Loucy (cell line): ENCODE measurements around the gene ZFAND3.

Experiments
- H2AFZ ChIP-seq: fragments of 200-600 bp; sonication (generic); 2 replicates; pipeline ENCODE4 v1.6.0; 2016; ENCODE audit warnings: antibody characterized with exemption, mild to moderate bottlenecking, low read length, moderate library complexity
- H3F3A ChIP-seq: fragments of 200-600 bp; 2 replicates; pipeline ENCODE4 v1.6.0; 2016; ENCODE audit warnings: antibody characterized with exemption, low read depth, mild to moderate bottlenecking
- H3K27me3 ChIP-seq: fragments of 200-600 bp; sonication (generic); 2 replicates; pipeline ENCODE4 v1.6.1; 2014; ENCODE audit warnings: low read length, mild to moderate bottlenecking; ENCODE audit not compliant: insufficient read depth, poor library complexity, severe bottlenecking
- H3K36me3 ChIP-seq: fragments of 200-600 bp; sonication (generic); 2 replicates; pipeline ENCODE4 v1.6.1; 2016; ENCODE audit warnings: low read length; ENCODE audit not compliant: insufficient read depth
- H3K4me1 ChIP-seq: fragments of 200-600 bp; sonication (generic); 2 replicates; pipeline ENCODE4 v1.5.1; 2014; ENCODE audit warnings: low read length, mild to moderate bottlenecking; ENCODE audit not compliant: insufficient read depth, poor library complexity, severe bottlenecking
- H3K4me2 ChIP-seq: fragments of 200-600 bp; sonication (generic); 2 replicates; pipeline ENCODE4 v1.6.0; 2014; ENCODE audit warnings: antibody characterized with exemption, low read length, low read depth, mild to moderate bottlenecking; ENCODE audit not compliant: poor library complexity, severe bottlenecking
- H3K4me3 ChIP-seq: fragments of 200-600 bp; sonication (generic); 2 replicates; pipeline ENCODE4 v1.5.1; 2014; ENCODE audit warnings: low read length, mild to moderate bottlenecking, mixed read lengths; ENCODE audit not compliant: poor library complexity, severe bottlenecking
- H3K79me2 ChIP-seq: fragments of 200-600 bp; sonication (generic); 2 replicates; pipeline ENCODE4 v1.6.1; 2014; ENCODE audit warnings: low read length; ENCODE audit not compliant: insufficient read depth
- H3K9ac ChIP-seq: fragments of 200-600 bp; sonication (generic); 2 replicates; pipeline ENCODE4 v1.6.0; 2014; ENCODE audit warnings: mild to moderate bottlenecking, low read depth, low read length, moderate library complexity; ENCODE audit not compliant: poor library complexity, severe bottlenecking
- H3K9me2 ChIP-seq: fragments of 200-600 bp; sonication (generic); replicated peaks from 2 replicates; pipeline ENCODE4 v1.6.1; 2016; ENCODE audit warnings: low read depth, low read length, mixed read lengths
- H3K9me3 ChIP-seq: fragments of 200-600 bp; sonication (generic); 2 replicates; pipeline ENCODE4 v1.6.1; 2014; ENCODE audit warnings: mild to moderate bottlenecking, antibody characterized with exemption, low read length, low read depth; ENCODE audit not compliant: insufficient read depth
- H4K20me1 ChIP-seq: fragments of 200-600 bp; sonication (generic); 2 replicates; pipeline ENCODE4 v1.6.0; 2014; ENCODE audit warnings: antibody characterized with exemption, low read length, mild to moderate bottlenecking; ENCODE audit not compliant: insufficient read depth, poor library complexity, severe bottlenecking
- EZH2phosphoT487 ChIP-seq: fragments of 200-600 bp; IDR thresholded peaks from 2 replicates; pipeline ENCODE4 v1.6.1; 2018; ENCODE audit warnings: antibody characterized with exemption, mild to moderate bottlenecking, moderate library complexity, borderline replicate concordance
- TF ChIP-seq, protein P1 (sequence below): fragments of 200-600 bp; sonication (generic); conservative IDR thresholded peaks from 2 replicates; pipeline ENCODE4 v1.5.1; 2014; ENCODE audit warnings: mild to moderate bottlenecking, antibody characterized with exemption, low read length

ZFAND3 gene

DNA sequence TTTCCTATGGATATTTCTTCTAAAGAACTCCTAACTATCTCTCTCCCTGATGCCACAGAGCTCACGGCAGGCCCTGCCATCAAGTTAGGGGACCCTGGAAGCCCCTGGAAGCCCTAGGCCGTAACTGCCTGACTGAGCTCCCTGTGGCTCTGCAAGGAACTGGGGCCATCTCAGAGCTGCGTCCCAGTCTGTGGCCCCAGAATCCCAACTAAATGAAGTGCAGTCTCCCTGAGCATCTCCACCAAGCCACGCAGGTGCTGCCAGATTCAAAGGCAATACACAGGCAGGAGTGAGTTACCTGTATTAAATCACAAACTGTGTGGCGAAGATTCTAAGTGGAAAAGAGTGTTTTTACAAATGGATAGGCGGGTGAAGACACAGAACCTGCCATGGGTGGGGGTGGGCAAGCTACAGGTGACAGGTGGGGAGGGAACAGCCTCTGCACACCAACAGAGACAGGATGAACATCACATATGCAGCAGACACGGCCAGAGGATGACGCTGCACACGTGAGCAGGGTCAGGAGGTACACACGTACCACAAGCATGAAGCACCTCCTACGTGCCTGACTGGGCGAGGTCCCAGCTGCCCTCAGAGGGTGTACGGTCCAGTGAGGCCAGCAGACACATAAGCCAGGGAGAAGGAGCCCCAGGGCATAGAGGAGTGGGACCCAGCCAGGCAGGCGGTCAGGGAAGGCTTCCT lies 358.5 kb downstream of the ZFAND3 start:
- Histone ChIP-seq H4K20me1 (no peaks in the 10 kb centered on the region), H3K79me2 (no peaks in the 10 kb centered on the region), H3K36me3 (no peaks in the 10 kb centered on the region), H3K27me3 (no peaks in the 10 kb centered on the region), H3K4me1 (no peaks in the 10 kb centered on the region), H3K9me3 (no peaks in the 10 kb centered on the region), H2AFZ (no peak overlapping the region), H3K9ac (no peak overlapping the region), H3K9me2 (no peaks in the 10 kb centered on the region), H3F3A (no peaks in the 10 kb centered on the region), H3K4me3 (no peak overlapping the region), H3K4me2 (no peak overlapping the region)
- TF ChIP-seq EZH2phosphoT487, result no peak
- TF ChIP-seq, protein P1, sequence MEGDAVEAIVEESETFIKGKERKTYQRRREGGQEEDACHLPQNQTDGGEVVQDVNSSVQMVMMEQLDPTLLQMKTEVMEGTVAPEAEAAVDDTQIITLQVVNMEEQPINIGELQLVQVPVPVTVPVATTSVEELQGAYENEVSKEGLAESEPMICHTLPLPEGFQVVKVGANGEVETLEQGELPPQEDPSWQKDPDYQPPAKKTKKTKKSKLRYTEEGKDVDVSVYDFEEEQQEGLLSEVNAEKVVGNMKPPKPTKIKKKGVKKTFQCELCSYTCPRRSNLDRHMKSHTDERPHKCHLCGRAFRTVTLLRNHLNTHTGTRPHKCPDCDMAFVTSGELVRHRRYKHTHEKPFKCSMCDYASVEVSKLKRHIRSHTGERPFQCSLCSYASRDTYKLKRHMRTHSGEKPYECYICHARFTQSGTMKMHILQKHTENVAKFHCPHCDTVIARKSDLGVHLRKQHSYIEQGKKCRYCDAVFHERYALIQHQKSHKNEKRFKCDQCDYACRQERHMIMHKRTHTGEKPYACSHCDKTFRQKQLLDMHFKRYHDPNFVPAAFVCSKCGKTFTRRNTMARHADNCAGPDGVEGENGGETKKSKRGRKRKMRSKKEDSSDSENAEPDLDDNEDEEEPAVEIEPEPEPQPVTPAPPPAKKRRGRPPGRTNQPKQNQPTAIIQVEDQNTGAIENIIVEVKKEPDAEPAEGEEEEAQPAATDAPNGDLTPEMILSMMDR, result no peak

DNA sequence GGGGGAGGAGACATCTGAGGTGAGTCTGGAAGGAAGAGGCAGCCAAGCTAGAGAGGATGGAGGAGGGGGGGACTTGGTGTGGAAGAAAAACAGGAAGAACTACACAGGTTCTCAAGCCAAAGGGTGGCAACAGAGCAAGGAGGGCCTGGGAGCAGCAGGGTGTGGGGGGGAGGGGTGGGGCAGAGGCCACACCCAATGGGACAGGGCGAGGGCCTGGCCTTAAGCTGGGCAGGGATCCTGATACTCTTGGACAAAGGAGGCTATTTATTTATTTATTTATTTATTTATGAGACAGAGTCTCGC lies 359.0 kb downstream of the ZFAND3 start:
- no peaks in the 10 kb centered on the region for H3K4me1 ChIP-seq
- no peaks in the 10 kb centered on the region for H3K9me3 ChIP-seq
- H3K27me3 ChIP-seq, result no peaks in the 10 kb centered on the region
- no peaks in the 10 kb centered on the region for H4K20me1 ChIP-seq
- no peaks in the 10 kb centered on the region for H3K79me2 ChIP-seq
- no peak overlapping the region for H2AFZ ChIP-seq
- TF ChIP-seq EZH2phosphoT487, result no peak
- TF ChIP-seq, protein P1, result no peak
- no peaks in the 10 kb centered on the region for H3F3A ChIP-seq
- H3K9ac ChIP-seq, result no peak overlapping the region
- no peaks in the 10 kb centered on the region for H3K9me2 ChIP-seq
- no peak overlapping the region for H3K4me3 ChIP-seq
- no peak overlapping the region for H3K4me2 ChIP-seq
- H3K36me3 ChIP-seq, result no peaks in the 10 kb centered on the region

DNA sequence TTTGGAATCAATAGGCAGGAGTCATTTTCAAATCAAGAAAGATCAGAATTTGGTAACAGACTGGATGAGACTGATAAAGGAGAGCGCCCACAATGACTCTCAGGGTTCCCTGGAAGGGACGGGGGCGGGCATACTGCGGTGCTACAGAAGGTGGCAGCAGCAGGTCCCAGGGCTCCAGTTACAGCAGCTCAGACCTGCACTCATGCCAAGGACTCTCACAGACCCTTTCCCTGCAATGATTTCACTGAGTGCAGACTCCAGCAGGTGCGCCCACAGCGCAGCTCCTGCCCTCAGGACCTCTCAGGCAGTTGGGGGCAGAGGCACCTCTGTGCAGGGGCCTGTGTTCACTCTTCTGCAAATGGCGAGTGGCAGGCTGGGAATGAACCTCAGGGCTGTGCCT lies 359.8 kb downstream of the ZFAND3 start:
- H3K79me2 ChIP-seq, result no peaks in the 10 kb centered on the region

More for the DNA sequence above, 359.8 kb downstream of the ZFAND3 start:
- no peaks in the 10 kb centered on the region for H4K20me1 ChIP-seq
- no peaks in the 10 kb centered on the region for H3F3A ChIP-seq
- H3K4me3 ChIP-seq, result no peak overlapping the region
- no peaks in the 10 kb centered on the region for H3K9me3 ChIP-seq
- H2AFZ ChIP-seq, result no peak overlapping the region
- H3K4me2 ChIP-seq, result no peak overlapping the region
- no peaks in the 10 kb centered on the region for H3K36me3 ChIP-seq
- H3K4me1 ChIP-seq, result no peaks in the 10 kb centered on the region
- no peaks in the 10 kb centered on the region for H3K9me2 ChIP-seq
- no peak for TF ChIP-seq EZH2phosphoT487
- TF ChIP-seq, protein P1, result peak; percentile 45
- H3K27me3 ChIP-seq, result no peaks in the 10 kb centered on the region
- H3K9ac ChIP-seq, result no peak overlapping the region
